Measurements from ENCODE around the gene CCR2.
"Not testable (repeated sequence)": the region's sequence is repeated elsewhere in the genome, so short reads cannot be mapped to it uniquely, and the experiment has no call there.

CCR2 gene

DNA sequence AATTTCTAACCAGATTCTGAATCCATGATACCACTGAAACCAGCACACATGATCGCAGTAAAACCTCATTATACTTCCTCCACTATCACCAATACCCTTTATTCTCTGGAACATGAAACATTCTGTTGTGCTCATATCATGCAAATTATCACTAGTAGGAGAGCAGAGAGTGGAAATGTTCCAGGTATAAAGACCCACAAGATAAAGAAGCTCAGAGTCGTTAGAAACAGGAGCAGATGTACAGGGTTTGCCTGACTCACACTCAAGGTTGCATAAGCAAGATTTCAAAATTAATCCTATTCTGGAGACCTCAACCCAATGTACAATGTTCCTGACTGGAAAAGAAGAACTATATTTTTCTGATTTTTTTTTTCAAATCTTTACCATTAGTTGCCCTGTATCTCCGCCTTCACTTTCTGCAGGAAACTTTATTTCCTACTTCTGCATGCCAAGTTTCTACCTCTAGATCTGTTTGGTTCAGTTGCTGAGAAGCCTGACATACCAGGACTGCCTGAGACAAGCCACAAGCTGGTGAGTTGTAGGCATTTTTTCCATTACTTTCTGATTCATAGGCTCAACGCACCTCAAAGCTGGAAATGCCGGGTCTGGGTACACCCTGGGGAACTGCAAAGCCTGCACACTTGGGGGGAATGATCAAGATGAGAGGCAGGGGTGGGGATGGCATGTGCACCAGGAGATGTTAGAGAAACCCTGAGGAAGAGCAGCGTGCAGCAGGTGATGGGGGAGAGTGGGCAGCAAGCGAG is at the start of gene CCR2:
Gene CCR2, plus strand, starts transcription at position 465 of the 764 bp plus-strand sequence. CDS start 3,417 bp downstream, outside the sequence.
- no peak for DNase-seq (ENCODE audit: low read depth)

- no peak for DNase-seq (ENCODE audit: low read depth)
Measured at GRCh38 chr3:46304739-46305138, 49.2 kb upstream of the CCR2 start.

GRCh38 chr3:46312991-46313390 is 40.9 kb upstream of the CCR2 start:
- DNase-seq (ENCODE audit: low read depth): no peak

- DNase-seq (ENCODE audit: low read depth): no peak
Measured at GRCh38 chr3:46314517-46314916, 39.4 kb upstream of the CCR2 start.

GRCh38 chr3:46316206-46316605 is 37.7 kb upstream of the CCR2 start:
- no peak for DNase-seq (ENCODE audit: low read depth)

- DNase-seq (ENCODE audit: low read depth): no peak
Measured at GRCh38 chr3:46318207-46318927, 35.5 kb upstream of the CCR2 start.

GRCh38 chr3:46321461-46322104 is 32.3 kb upstream of the CCR2 start:
- DNase-seq (ENCODE audit: low read depth): no peak

DNA sequence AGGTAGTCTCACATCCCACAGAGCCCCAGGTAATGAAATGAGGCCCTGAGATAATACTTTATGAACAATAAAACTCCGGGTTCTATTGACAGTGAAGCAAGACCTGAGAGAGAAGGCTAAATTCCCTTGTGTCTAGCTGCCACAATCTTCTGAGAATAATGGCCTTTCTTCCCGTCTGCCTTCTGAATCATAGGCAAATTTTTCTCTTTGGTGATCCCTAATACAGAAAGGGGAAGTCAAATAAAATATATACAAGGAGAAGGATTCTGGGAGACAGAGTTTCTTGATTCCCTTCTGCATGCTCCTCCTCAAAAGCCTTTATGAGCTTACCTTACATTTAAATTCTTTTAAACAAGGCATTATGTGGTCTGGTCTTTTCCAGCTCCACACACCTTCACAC is 29.9 kb upstream of the CCR2 start:
- no peak for DNase-seq (ENCODE audit: low read depth)

DNA sequence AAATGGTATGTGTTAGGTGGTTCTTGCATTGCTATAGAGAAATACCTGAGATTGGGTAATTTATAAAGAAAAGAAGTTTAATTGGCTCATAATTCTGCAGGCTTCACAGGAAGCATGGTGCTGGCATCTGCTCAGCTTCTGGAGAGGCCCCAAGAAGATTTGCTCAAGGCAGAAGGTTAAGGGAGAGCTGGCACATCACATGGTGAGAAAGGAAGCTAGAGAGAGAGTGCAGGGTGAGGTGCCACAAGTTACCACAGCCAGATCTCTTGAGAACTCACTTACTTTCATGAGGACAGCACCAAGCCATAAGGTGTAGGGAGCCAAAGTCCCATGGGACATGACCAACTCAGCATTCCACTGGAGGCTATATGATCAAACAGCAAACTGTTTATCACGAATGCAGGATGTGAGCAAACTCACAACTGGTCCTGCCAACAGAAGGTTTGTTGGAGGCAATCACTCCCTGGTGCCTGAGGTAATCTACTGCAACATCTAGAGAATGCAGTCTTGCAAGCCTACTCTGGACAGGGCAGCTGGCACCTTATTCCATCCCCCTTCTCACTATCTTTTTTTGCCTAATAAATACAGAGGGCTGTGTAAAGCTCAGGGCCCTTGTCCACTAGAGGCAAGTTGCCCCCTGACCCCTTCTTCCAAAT is 28.1 kb upstream of the CCR2 start:
- no peak for DNase-seq (ENCODE audit: low read depth)

DNA sequence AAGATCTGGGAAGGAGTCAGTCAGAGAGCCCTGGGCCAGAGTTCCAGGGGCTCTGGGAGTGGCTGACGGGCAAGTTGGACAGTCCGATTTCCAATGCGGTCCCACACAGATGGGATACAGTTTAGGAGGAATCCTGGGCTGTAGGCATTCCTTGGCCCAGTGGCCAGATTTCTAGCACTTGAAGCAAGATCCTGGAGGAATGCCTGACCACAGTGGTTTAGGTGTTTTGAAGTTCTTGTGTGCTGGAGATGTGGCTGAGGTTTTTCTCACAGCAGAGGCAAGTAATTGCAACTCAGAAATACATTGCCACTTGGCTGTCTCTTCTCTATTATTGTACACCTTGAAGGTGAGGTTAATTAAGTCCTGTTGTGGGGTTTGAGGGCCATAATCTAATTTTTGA is 23.2 kb upstream of the CCR2 start:
- not testable (repeated sequence) for DNase-seq (ENCODE audit: low read depth)

GRCh38 chr3:46334741-46335478 is 19.0 kb upstream of the CCR2 start:
- no peak for DNase-seq (ENCODE audit: low read depth)

DNA sequence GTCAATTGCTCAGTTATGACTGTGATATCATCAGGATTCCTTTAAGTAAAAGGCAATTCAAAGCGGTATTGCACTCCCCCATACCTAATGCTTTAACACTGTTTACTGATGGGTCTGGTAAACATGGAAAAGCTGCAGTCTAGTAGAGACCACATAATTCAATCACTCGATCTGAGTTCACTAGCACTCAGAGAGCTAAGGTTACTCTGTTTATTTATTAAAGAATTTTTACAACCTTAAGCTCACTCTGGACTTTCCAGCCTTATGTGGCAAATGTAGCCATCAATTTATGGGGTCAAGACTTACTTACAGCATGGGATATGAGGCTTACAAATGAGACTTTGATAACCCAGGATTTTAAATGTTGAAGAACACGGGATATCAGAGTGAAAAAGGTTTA is 18.4 kb upstream of the CCR2 start:
- no peak for DNase-seq (ENCODE audit: low read depth)

GRCh38 chr3:46337911-46338310 is 16.0 kb upstream of the CCR2 start:
- no peak for DNase-seq (ENCODE audit: low read depth)

- DNase-seq (ENCODE audit: low read depth): no peak
Measured at GRCh38 chr3:46338840-46339239, 15.1 kb upstream of the CCR2 start.

GRCh38 chr3:46344476-46344875 is 9.4 kb upstream of the CCR2 start:
- no peak for DNase-seq (ENCODE audit: low read depth)

- DNase-seq (ENCODE audit: low read depth): no peak
Measured at GRCh38 chr3:46348823-46349482, 5.0 kb upstream of the CCR2 start.

DNA sequence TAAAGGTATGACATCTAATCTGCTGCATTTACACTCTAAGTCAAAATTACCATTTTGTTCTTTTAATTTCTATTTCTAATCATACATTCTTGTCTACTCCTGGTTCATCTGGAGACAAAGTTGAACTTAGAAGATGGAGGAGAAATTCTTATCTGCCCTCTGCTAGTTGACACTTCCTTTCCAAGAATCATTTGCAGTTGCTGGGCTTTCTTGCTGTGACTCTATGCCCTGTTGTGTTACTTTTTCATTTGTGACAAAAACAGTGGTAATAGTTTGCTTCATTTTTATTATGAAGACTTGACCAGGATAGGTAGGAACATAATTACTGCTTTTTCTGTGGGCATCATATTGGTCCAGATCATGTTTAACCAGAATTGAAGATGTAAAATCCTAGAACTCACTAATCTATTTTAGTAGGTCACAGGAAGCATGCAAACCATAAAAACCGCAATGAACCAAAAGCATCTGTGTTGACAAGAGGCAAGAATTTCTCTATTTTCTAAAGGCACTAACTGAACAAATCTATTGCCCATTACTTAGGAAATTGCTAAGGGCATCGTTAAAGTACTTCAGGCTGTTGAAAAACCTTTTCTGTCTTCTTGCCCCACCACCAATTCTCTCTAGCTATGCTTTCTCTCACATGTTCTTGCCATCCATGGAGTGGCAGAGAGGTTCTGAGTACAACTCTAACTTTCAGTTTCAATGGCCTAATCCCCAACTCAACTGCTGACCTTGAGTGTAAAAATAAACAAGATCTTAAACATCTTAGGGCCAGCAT is 4.2 kb upstream of the CCR2 start:
- DNase-seq (ENCODE audit: low read depth): no peak

DNA sequence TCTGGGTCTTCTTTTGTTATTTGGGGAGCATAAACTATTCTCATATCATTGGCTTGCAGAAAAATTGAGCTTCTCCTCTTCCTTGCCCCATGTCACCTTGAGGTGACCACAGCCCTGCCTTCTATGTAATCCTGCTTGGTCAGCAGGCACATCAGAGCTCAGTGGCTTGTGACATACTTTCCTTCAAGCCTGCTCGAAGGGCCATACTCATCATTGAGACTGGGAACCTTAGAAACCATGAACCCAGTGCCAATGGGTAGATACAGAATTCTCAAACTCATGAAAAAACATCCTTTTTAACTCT is 3.7 kb upstream of the CCR2 start:
- DNase-seq (ENCODE audit: low read depth): no peak

DNA sequence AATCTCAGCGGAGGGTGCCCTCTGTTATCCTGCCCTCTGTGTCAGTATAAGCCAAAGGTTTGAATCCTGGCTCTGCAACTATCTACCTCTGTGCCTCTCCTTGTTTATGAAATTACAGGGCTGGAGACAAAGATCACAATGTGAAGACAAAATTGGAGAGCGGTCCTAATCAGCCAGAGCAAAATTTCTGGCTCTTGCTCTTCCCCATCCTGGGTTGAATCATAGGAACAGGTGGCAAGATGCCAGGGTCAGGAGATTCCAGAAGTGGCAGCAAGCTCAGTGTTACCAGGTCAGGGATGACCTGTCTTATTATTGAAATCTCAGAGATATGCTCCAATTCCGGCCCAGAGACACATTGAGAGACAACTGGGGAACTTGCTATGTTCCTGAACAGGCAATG is 2.3 kb upstream of the CCR2 start:
- no peak for DNase-seq (ENCODE audit: low read depth)

- no peak for DNase-seq (ENCODE audit: low read depth)
Measured at GRCh38 chr3:46353090-46353489, 821 bp upstream of the CCR2 start.

GRCh38 chr3:46354478-46354877 is 567 bp downstream of the CCR2 start:
- no peak for DNase-seq (ENCODE audit: low read depth)
